NT2/D1 (cell line): Measurements from ENCODE around the gene BMAL1.

Source experiments
- DNase-seq: peaks from one replicate; pipeline ENCODE4 v3.0.0-alpha.2; 2011; ENCODE audit warnings: low read depth, low spot score
- H3K27me3 ChIP-seq: 2 replicates; pipeline ENCODE4 v1.6.0; 2011; ENCODE audit warnings: mild to moderate bottlenecking; ENCODE audit not compliant: insufficient read length, insufficient read depth
- H3K36me3 ChIP-seq: 2 replicates; pipeline ENCODE4 v1.6.1; 2011; ENCODE audit warnings: mild to moderate bottlenecking, low read length, mixed read lengths; ENCODE audit not compliant: insufficient read depth, insufficient read length
- H3K4me1 ChIP-seq: 2 replicates; pipeline ENCODE4 v1.5.1; 2011; ENCODE audit not compliant: insufficient read depth, insufficient read length
- H3K4me3 ChIP-seq: 2 replicates; pipeline ENCODE4 v1.5.1; 2011; ENCODE audit warnings: low read depth; ENCODE audit not compliant: insufficient read length
- H3K9ac ChIP-seq: 2 replicates; pipeline ENCODE4 v1.6.0; 2011; ENCODE audit warnings: low read depth; ENCODE audit not compliant: insufficient read length
- H3K9me3 ChIP-seq: 2 replicates; pipeline ENCODE4 v1.5.1; 2011; ENCODE audit warnings: mild to moderate bottlenecking, low read length; ENCODE audit not compliant: insufficient read depth
- SUZ12 ChIP-seq: IDR thresholded peaks from 2 replicates; pipeline ENCODE4 v1.6.1; 2011; ENCODE audit not compliant: insufficient read length, insufficient read depth; ENCODE audit errors: extremely low read depth
- YY1 ChIP-seq: IDR thresholded peaks from 2 replicates; pipeline ENCODE4 v1.6.1; 2011; ENCODE audit not compliant: insufficient read length, insufficient read depth
- ZNF274 ChIP-seq: IDR thresholded peaks from 2 replicates; pipeline ENCODE4 v1.6.1; 2011; ENCODE audit warnings: mild to moderate bottlenecking, low read depth, low read length

BMAL1 gene

GRCh38 chr11:13237761-13238160 is 39.8 kb upstream of the BMAL1 start:
- Histone ChIP-seq H3K27me3 (no peaks in the 10 kb centered on the region), H3K36me3 (no peaks in the 10 kb centered on the region), H3K9ac (no peak overlapping the region), H3K4me1 (no peaks in the 10 kb centered on the region), H3K4me3 (no peak overlapping the region), H3K9me3 (peaks cover 7% of the 10 kb centered on the region; the same call in 1 of the 2 replicates)
- no peak for TF ChIP-seq ZNF274
- TF ChIP-seq SUZ12, result no peak
- TF ChIP-seq YY1, result no peak
- no peak for DNase-seq

GRCh38 chr11:13238879-13239514 is 38.6 kb upstream of the BMAL1 start:
- no peak overlapping the region for H3K4me3 ChIP-seq
- DNase-seq, result no peak
- peaks cover 7% of the 10 kb centered on the region; the same call in 1 of the 2 replicates for H3K9me3 ChIP-seq
- no peak for TF ChIP-seq SUZ12
- no peak for TF ChIP-seq YY1
- TF ChIP-seq ZNF274, result no peak
- no peak overlapping the region for H3K9ac ChIP-seq
- H3K27me3 ChIP-seq, result no peaks in the 10 kb centered on the region
- H3K36me3 ChIP-seq, result no peaks in the 10 kb centered on the region
- no peaks in the 10 kb centered on the region for H3K4me1 ChIP-seq

GRCh38 chr11:13242564-13242963 is 35.0 kb upstream of the BMAL1 start:
- TF ChIP-seq YY1 (no peak), SUZ12 (no peak), ZNF274 (no peak)
- no peak for DNase-seq
- no peak overlapping the region for H3K4me3 ChIP-seq

GRCh38 chr11:13247606-13248296 is 29.8 kb upstream of the BMAL1 start:
- Histone ChIP-seq H3K4me3 (no peak overlapping the region), H3K4me1 (no peaks in the 10 kb centered on the region), H3K27me3 (no peaks in the 10 kb centered on the region), H3K36me3 (no peaks in the 10 kb centered on the region), H3K9ac (no peak overlapping the region), H3K9me3 (no peaks in the 10 kb centered on the region)
- TF ChIP-seq ZNF274 (no peak), SUZ12 (no peak), YY1 (no peak)
- no peak for DNase-seq

More at GRCh38 chr11:13242564-13242963, 35.0 kb upstream of the BMAL1 start:
- H3K9ac ChIP-seq, result no peak overlapping the region
- H3K4me1 ChIP-seq, result no peaks in the 10 kb centered on the region
- no peaks in the 10 kb centered on the region for H3K27me3 ChIP-seq
- H3K36me3 ChIP-seq, result no peaks in the 10 kb centered on the region
- H3K9me3 ChIP-seq, result no peaks in the 10 kb centered on the region

- no peak for DNase-seq
- Histone ChIP-seq H3K9me3 (no peaks in the 10 kb centered on the region), H3K27me3 (no peaks in the 10 kb centered on the region), H3K9ac (no peak overlapping the region), H3K36me3 (no peaks in the 10 kb centered on the region), H3K4me3 (no peak overlapping the region), H3K4me1 (no peaks in the 10 kb centered on the region)
- TF ChIP-seq ZNF274 (no peak), SUZ12 (no peak), YY1 (no peak)
Observed at GRCh38 chr11:13249177-13249576, 28.4 kb upstream of the BMAL1 start.

GRCh38 chr11:13249992-13250391 is 27.6 kb upstream of the BMAL1 start:
- no peaks in the 10 kb centered on the region for H3K9me3 ChIP-seq

GRCh38 chr11:13251966-13252365 is 25.6 kb upstream of the BMAL1 start:
- DNase-seq, result no peak

More at GRCh38 chr11:13249992-13250391, 27.6 kb upstream of the BMAL1 start:
- H3K4me1 ChIP-seq, result no peaks in the 10 kb centered on the region
- DNase-seq, result no peak
- TF ChIP-seq YY1 (no peak), ZNF274 (no peak), SUZ12 (no peak)
- H3K27me3 ChIP-seq, result no peaks in the 10 kb centered on the region
- no peak overlapping the region for H3K4me3 ChIP-seq
- no peak overlapping the region for H3K9ac ChIP-seq
- no peaks in the 10 kb centered on the region for H3K36me3 ChIP-seq

GRCh38 chr11:13252438-13252837 is 25.2 kb upstream of the BMAL1 start:
- Histone ChIP-seq H3K9me3 (no peaks in the 10 kb centered on the region), H3K27me3 (no peaks in the 10 kb centered on the region), H3K36me3 (no peaks in the 10 kb centered on the region), H3K4me3 (no peak overlapping the region), H3K9ac (no peak overlapping the region), H3K4me1 (no peaks in the 10 kb centered on the region)
- no peak for DNase-seq
- TF ChIP-seq YY1 (no peak), SUZ12 (no peak), ZNF274 (no peak)

More at GRCh38 chr11:13251966-13252365, 25.6 kb upstream of the BMAL1 start:
- H3K27me3 ChIP-seq, result no peaks in the 10 kb centered on the region
- no peak overlapping the region for H3K9ac ChIP-seq
- no peaks in the 10 kb centered on the region for H3K4me1 ChIP-seq
- no peaks in the 10 kb centered on the region for H3K9me3 ChIP-seq
- no peaks in the 10 kb centered on the region for H3K36me3 ChIP-seq
- TF ChIP-seq SUZ12 (no peak), YY1 (no peak)
- H3K4me3 ChIP-seq, result no peak overlapping the region
